EL (cell line): ENCODE data around the gene LCAT.
"Not testable (repeated sequence)": the region's sequence is repeated elsewhere in the genome, so short reads cannot be mapped to it uniquely, and the experiment has no call there.

ENCODE experiments used
- DNase-seq: peaks from one replicate; pipeline ENCODE4 v3.0.0-alpha.2; 2016

LCAT gene

DNA sequence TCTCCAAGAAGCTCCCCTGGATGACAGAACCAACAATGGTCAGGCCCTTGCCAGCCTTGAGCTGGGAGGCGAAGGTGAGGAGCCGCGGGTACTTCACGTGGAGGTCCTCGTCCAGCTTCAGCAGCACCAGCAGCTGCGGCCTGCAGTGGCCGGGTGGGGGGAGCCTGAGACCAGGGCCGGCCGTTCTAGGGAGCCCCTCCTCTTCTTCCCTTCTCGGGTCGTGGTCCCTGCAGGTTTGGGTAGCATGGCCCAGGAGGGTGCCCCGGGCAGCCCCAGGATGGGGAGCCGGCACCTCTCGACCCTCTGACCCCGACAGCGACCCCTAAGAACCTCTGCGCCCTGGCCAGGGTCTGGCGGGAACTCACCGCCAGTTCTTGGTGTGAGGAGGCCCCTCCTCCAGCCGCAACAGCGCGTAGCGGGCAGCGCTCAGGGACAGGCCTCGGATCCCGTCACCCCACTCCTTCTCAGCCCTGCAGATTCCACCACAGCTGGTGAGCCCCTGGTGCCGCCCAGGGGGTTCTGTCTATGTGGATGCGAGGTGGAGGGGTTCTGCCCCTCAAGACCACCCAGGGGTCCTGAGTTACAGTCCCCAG is 3.1 kb upstream of the LCAT start:
- no peak for DNase-seq

DNA sequence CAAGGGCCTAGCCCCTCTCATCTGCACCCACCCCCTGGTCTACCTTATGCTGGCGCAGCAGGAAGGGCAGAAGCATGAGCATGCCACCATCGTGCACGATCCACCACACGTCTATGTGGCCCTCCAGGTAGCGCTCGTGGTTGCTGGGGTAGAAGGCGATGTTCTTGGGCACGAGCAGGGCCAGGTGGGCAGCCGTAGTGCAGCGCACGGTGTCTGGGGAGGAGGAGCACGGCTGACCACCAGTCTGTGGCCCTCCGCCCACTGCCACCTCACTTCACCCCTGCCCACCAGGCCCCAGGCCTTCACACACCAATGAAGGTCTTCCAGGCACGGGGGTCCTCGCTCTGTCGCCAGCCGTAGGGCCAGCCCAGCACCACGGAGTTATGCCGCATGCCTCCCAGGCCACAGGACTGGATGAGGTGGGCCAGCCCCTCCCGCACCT is 2.2 kb upstream of the LCAT start:
- DNase-seq = no peak

DNA sequence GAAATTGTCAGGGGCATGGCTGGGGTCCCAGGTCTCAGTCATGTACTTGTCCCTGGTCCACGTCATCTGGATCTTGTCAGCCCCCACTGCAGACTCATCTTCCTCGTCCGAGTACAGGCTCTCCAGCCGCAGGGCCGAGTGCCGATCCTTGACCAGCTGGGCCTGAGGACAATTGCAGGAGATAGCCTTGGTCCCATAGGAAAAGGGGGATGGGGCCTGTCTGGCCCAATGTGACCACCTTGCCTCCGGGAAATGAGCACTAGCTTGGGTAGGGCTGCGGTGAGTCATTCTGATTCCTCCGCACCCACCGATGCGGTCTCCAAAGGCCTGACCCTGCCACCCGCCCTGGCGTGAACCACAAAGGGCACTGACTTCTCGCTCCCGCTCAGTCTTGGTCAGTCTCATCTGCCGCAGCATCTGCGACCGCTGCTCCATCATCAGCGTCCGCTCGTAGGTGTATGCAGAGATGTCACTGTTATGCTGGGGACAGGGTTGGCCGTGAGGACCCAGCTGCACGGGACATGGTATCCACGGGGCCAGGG is 1.5 kb upstream of the LCAT start:
- DNase-seq = no peak

DNA sequence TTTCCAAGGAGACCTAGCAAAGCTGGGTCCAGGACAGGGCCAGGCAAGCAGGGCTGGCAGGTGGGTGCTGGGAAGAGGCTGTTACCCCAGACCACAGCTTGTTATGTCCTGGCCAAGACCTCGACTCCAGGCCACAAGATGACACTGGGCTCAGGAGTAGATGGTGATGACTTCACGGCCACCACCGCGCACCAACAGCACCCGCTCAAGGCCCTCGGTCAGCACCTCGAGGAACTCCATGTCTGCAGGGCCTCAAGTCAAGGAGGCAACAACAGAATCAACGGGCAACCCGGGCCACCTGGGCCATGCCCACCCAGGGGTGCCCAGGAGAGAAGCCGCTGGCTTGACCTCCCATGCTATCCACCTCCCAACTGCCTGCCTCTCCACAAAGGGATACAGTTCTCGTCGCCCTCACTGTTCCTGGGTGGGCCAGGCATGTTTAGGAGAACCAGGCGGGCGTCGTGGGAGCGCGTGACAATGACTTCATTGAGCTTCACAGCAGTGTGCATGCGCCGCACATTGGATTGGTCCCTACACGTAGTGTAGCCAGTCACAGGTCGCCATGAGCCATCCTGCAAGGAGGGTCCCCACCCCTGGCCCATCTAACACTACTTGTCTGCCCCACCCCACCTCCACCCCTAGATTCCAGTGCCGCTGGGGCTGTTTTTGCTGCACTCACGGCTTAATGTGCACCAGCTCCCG is 921 bp upstream of the LCAT start:
- DNase-seq = no peak

GRCh38 chr16:67943256-67943618 is 683 bp downstream of the LCAT start:
- DNase-seq = no peak

- DNase-seq = no peak
Measured at GRCh38 chr16:67942510-67943255, 1.2 kb downstream of the LCAT start.

- peak; percentile 48 for DNase-seq
Measured at GRCh38 chr16:67942200-67942509, 1.8 kb downstream of the LCAT start.

- no peak for DNase-seq
Measured at GRCh38 chr16:67941469-67942199, 2.3 kb downstream of the LCAT start.

DNA sequence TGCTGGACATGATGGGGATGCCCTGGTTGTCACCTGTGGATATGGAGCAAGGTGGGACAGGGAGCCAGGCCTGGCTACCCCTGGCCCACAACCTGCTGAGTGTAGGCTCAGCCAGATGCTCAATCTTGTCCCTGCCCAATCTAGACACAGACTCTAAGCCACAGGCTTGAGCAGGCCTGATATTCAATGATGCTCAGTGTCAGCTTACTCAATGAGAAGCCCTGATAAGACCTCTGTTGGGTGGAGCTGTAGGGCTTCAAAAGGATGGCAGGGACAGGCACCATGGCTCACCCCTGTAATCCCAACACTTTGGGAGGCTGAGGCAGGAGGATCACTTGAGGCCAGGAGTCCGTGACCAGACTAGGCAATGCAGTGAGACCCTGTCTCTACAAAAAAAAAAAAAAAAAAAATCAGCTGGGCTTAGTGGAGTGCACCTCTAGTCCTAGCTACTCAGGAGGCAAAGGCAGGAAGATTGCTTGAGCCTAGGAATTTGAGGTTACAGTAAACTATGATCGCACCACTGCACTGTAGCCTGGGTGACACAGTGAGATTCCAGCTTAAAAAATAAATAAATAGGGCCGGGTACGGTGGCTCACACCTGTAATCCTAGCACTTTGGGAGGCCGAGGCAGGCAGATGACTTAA is 3.4 kb downstream of the LCAT start:
- no peak for DNase-seq

- DNase-seq = no peak
Measured at GRCh38 chr16:67939507-67940445, 4.1 kb downstream of the LCAT start.

DNA sequence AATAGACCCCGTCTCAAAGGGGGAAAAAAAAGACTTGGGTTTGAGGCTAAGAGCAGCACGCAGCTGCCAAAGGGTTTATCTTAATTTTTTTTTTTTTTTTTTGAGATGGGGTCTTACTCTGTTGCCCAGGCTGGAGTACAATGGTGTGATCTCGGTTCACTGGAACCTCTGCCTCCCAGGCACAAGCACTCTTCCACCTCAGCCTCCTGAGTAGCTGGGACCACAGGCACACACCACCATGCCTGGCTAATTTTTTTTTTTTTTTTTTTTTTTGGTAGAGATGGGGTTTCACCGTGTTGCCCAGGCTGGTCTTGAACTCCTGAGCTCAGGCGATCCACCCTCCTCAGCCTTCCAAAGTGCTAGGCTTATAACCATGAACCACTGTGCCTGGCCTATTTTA is 6.2 kb downstream of the LCAT start:
- not testable (repeated sequence) for DNase-seq

DNA sequence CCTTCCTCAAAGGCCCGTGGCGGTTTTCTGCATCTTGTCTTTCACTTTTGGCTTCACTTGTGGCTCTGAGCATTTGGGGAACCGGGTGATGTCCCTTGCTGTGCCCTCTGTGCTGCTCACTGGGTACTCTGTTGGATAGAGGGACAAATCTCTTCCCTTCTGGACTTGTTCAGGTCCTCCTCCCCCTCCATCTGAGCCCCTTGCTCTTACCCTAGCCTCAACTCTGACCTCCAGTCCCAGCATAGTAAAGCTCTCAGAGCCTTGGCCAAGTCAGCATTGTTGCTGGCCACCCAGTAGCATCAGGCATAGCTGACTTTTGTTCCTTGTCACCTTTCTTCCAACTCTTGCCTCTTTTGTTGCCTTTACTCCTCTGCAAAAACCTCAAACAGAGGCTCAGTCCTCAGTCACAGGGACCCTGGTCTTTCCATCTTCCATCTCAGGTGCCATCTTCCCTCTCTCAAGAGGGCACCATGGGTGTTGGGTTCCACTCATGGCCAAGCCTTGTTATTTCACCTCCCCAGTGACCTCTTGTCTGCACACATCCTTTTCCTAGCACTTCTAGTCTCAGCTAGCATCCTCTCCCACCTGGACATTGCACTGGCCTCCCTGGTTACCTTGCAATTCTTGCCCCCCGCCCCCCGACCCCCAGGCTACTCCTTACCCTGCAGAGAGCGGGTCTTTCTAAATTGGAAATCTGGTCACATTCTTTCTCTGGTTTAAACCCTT is 6.9 kb downstream of the LCAT start:
- peak; percentile 79 for DNase-seq

GRCh38 chr16:67936124-67936879 is 7.6 kb downstream of the LCAT start, which contains the start of gene PSMB10:
Gene PSMB10, minus strand, starts transcription at chr16:67936850. Its CDS starts 101 bp downstream, at chr16:67936749.
- peak; percentile 48 for DNase-seq

GRCh38 chr16:67935402-67936123 is 8.4 kb downstream of the LCAT start:
- peak; percentile 95 for DNase-seq

GRCh38 chr16:67935101-67935401 is 8.9 kb downstream of the LCAT start:
- DNase-seq = no peak

GRCh38 chr16:67934306-67935100 is 9.4 kb downstream of the LCAT start:
- no peak for DNase-seq

- DNase-seq = no peak
Measured at GRCh38 chr16:67933805-67934204, 10.1 kb downstream of the LCAT start.

DNA sequence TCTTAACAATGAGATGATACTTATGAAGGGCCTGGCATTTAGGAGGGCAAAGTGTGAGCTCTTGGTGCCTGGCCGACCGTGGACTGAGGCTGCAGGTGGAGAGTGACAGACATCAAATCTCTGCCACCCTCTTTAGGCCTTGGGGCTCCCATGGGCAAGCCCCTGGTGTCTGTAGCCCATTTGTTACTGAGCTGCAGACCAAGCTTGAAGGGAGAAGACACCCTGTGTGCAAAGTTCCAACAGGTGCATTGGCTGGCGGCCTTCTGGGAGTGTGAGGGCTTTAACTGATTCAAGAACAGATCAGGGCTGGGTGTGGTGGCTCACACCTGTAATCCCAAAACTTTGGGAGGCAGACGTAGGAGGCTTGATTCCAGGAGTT is 11.5 kb downstream of the LCAT start:
- DNase-seq = no peak
